Progenitor cell of endocrine pancreas (in vitro differentiated cells): ENCODE measurements around the gene APOL4. TPM values are rescaled to one million over a fixed set of nuclear protein-coding genes. Genes with fewer than 3 reads are reported as not detected.

Experiments
- DNase-seq: peaks from one replicate; pipeline ENCODE4 v3.0.0; 2021; ENCODE audit warnings: low spot score; ENCODE audit not compliant: unreplicated experiment
- H3K27ac Mint-ChIP-seq: 2 replicates; pipeline ENCODE4 v1.8.0; 2021; ENCODE audit warnings: mild to moderate bottlenecking, moderate library complexity, mixed read lengths
- H3K27me3 Mint-ChIP-seq: 2 replicates; pipeline ENCODE4 v1.8.0; 2021; ENCODE audit warnings: mixed read lengths
- H3K36me3 Mint-ChIP-seq: 2 replicates; pipeline ENCODE4 v1.8.0; 2022; ENCODE audit warnings: mixed read lengths; ENCODE audit not compliant: insufficient read depth
- H3K4me1 Mint-ChIP-seq: 2 replicates; pipeline ENCODE4 v1.8.0; 2021; ENCODE audit warnings: low read depth, mixed read lengths
- H3K4me3 Mint-ChIP-seq: 2 replicates; pipeline ENCODE4 v1.8.0; 2021; ENCODE audit warnings: low read depth, mild to moderate bottlenecking, moderate library complexity, mixed read lengths
- H3K9me3 Mint-ChIP-seq: 2 replicates; pipeline ENCODE4 v1.8.0; 2021; ENCODE audit warnings: low read depth, mixed read lengths
- total RNA-seq: library from RNA; stranded (reverse); gene quantifications from 2 replicates; pipeline ENCODE4 v1.2.1, GENCODE V29; 2021
- TF ChIP-seq, protein P1 (sequence below): fragments of 200-600 bp; sonication (generic); IDR thresholded peaks from one replicate; pipeline ENCODE4 v1.5.0; 2021; ENCODE audit warnings: antibody characterized with exemption, mild to moderate bottlenecking; ENCODE audit not compliant: unreplicated experiment

The APOL4 gene
- total RNA-seq, 1 donor from 2014 or later: not detected

GRCh38 chr22:36245805-36246356 is 44.3 kb upstream of the APOL4 start:
- Mint-ChIP-seq H3K27me3 (no peaks in the 10 kb centered on the region), H3K4me1 (no peaks in the 10 kb centered on the region), H3K36me3 (no peaks in the 10 kb centered on the region), H3K9me3 (peaks cover 10% of the 10 kb centered on the region), H3K4me3 (no peak overlapping the region), H3K27ac (no peak overlapping the region)
- no peak for DNase-seq
- TF ChIP-seq, protein P1, sequence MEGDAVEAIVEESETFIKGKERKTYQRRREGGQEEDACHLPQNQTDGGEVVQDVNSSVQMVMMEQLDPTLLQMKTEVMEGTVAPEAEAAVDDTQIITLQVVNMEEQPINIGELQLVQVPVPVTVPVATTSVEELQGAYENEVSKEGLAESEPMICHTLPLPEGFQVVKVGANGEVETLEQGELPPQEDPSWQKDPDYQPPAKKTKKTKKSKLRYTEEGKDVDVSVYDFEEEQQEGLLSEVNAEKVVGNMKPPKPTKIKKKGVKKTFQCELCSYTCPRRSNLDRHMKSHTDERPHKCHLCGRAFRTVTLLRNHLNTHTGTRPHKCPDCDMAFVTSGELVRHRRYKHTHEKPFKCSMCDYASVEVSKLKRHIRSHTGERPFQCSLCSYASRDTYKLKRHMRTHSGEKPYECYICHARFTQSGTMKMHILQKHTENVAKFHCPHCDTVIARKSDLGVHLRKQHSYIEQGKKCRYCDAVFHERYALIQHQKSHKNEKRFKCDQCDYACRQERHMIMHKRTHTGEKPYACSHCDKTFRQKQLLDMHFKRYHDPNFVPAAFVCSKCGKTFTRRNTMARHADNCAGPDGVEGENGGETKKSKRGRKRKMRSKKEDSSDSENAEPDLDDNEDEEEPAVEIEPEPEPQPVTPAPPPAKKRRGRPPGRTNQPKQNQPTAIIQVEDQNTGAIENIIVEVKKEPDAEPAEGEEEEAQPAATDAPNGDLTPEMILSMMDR: no peak

- H3K27ac Mint-ChIP-seq: no peak overlapping the region
- H3K9me3 Mint-ChIP-seq: peaks cover 10% of the 10 kb centered on the region
- no peaks in the 10 kb centered on the region for H3K36me3 Mint-ChIP-seq
- no peak overlapping the region for H3K4me3 Mint-ChIP-seq
- TF ChIP-seq, protein P1: no peak
- no peaks in the 10 kb centered on the region for H3K27me3 Mint-ChIP-seq
- DNase-seq: no peak
- H3K4me1 Mint-ChIP-seq: peaks cover 1% of the 10 kb centered on the region
Observed at GRCh38 chr22:36244522-36245391, 43.1 kb upstream of the APOL4 start.

DNA sequence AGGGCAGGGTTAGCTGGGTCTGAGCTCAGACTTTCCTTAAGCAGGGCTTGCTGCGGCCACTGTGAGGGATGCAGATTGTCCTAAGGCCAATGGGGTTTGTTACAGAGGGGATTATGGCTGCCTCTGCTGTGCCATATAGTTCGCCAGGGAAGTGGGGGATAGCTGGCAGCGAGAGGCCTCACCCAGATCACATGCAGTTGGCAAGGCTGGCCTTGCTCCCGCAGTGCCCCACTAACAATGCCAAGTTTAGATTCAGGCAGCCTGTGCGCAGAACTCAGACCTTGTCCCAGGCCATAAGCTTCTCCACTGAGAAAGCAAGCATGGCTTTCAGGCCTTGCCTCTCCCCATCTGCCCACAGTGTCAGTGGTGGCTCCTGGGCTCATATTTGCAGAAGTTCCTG is 42.4 kb upstream of the APOL4 start:
- no peaks in the 10 kb centered on the region for H3K36me3 Mint-ChIP-seq
- H3K4me1 Mint-ChIP-seq: peaks cover 8% of the 10 kb centered on the region
- TF ChIP-seq, protein P1: no peak
- no peak overlapping the region for H3K4me3 Mint-ChIP-seq
- H3K27ac Mint-ChIP-seq: no peak overlapping the region
- H3K9me3 Mint-ChIP-seq: peaks cover 7% of the 10 kb centered on the region
- H3K27me3 Mint-ChIP-seq: no peaks in the 10 kb centered on the region
- DNase-seq: no peak

- H3K36me3 Mint-ChIP-seq: peaks cover 13% of the 10 kb centered on the region
- peak; percentile 67 for DNase-seq
- no peaks in the 10 kb centered on the region for H3K27me3 Mint-ChIP-seq
- H3K4me3 Mint-ChIP-seq: peak within 1 kb of the TSS; percentile 92
- TF ChIP-seq, protein P1: peak; percentile 70
- H3K27ac Mint-ChIP-seq: peak within 1 kb of the TSS; percentile 95
- H3K4me1 Mint-ChIP-seq: peaks cover 29% of the 10 kb centered on the region
- H3K9me3 Mint-ChIP-seq: peaks cover 10% of the 10 kb centered on the region
Observed at GRCh38 chr22:36239401-36240171, 38.0 kb upstream of the APOL4 start, which contains the start of gene APOL2. APOL2 (minus strand) TSS chr22:36239527; CDS start chr22:36233162, 6,365 bp downstream.

- peaks cover 32% of the 10 kb centered on the region for H3K4me1 Mint-ChIP-seq
Observed at GRCh38 chr22:36239150-36239400, 37.5 kb upstream of the APOL4 start.

More at GRCh38 chr22:36239150-36239400, 37.5 kb upstream of the APOL4 start:
- H3K9me3 Mint-ChIP-seq: peaks cover 10% of the 10 kb centered on the region
- TF ChIP-seq, protein P1: no peak
- peak overlapping the region; percentile 95 for H3K27ac Mint-ChIP-seq
- DNase-seq: no peak
- peaks cover 13% of the 10 kb centered on the region for H3K36me3 Mint-ChIP-seq
- H3K27me3 Mint-ChIP-seq: no peaks in the 10 kb centered on the region
- peak overlapping the region; percentile 92 for H3K4me3 Mint-ChIP-seq
